H1 (cell line): ENCODE data around the gene POU2F1. TPM values are rescaled to one million over a fixed set of nuclear protein-coding genes. Genes with fewer than 3 reads are reported as not detected.

Experiments used
- CTCF ChIA-PET: fragments of 300-600 bp; sonication (Branson Sonifier 250); formaldehyde crosslinking; loops from one replicate; lab custom pipeline; 2021; ENCODE audit not compliant: partially characterized antibody; lab: Charles Lee
- POLR2A ChIA-PET: fragments of 300-600 bp; sonication (Branson Sonifier 250); formaldehyde crosslinking; loops from one replicate; lab custom pipeline; 2021; ENCODE audit warnings: inconsistent platforms; ENCODE audit not compliant: partially characterized antibody; lab: Charles Lee
- DNase-seq, 2 experiments: peaks; one replicate each; pipeline versions ENCODE4 v3.0.0 to v3.0.0-alpha.2; 2010 to 2022; ENCODE audit warnings: low spot score in 2 of 2, low read depth in 1 of 2, mixed read lengths in 1 of 2
- FAIRE-seq: peaks from 2 replicates; lab custom pipeline; 2011; peaks lifted over from hg19 to GRCh38; lab: Jason Lieb, UNC
- H2AFZ ChIP-seq: 2 replicates; pipeline ENCODE4 v1.8.1; 2012; ENCODE audit warnings: low read length, inconsistent platforms
- H2AK5ac ChIP-seq: 2 replicates; pipeline ENCODE4 v1.6.1; 2013; ENCODE audit warnings: low read depth, low read length
- H2BK120ac ChIP-seq: replicated peaks from 2 replicates; pipeline ENCODE3; 2013; ENCODE audit warnings: low read depth, low read length, inconsistent platforms
- H2BK12ac ChIP-seq: 2 replicates; pipeline ENCODE4 v1.6.1; 2013; ENCODE audit warnings: low read depth, low read length
- H2BK15ac ChIP-seq: 2 replicates; pipeline ENCODE4 v1.6.1; 2013; ENCODE audit warnings: low read length
- H2BK20ac ChIP-seq: 2 replicates; pipeline ENCODE4 v1.6.1; 2013; ENCODE audit warnings: low read length
- H2BK5ac ChIP-seq: 2 replicates; pipeline ENCODE4 v1.6.1; 2013; ENCODE audit warnings: low read depth, low read length
- H3K14ac ChIP-seq: 2 replicates; pipeline ENCODE4 v1.6.1; 2013; ENCODE audit warnings: inconsistent platforms; ENCODE audit not compliant: insufficient read length
- H3K18ac ChIP-seq: 2 replicates; pipeline ENCODE4 v1.6.1; 2013; ENCODE audit warnings: low read length; ENCODE audit errors: extremely low read depth
- H3K23ac ChIP-seq: 2 replicates; pipeline ENCODE4 v1.6.1; 2013; ENCODE audit warnings: inconsistent platforms; ENCODE audit not compliant: insufficient read length
- H3K23me2 ChIP-seq: 2 replicates; pipeline ENCODE4 v1.6.1; 2013; ENCODE audit warnings: low read depth, low read length
- H3K27ac ChIP-seq: 2 replicates; pipeline ENCODE4 v1.6.1; 2011; ENCODE audit warnings: low read depth, low read length, inconsistent platforms
- H3K27me3 ChIP-seq, 4 experiments: replicated peaks in 1 of 4; 1 replicate in 1 of 4; 2 replicates in 3 of 4; pipeline versions ENCODE4 v1.6.1 to v1.8.1; 2011 to 2013; ENCODE audit warnings: low read length in 3 of 4, mild to moderate bottlenecking in 3 of 4, inconsistent platforms in 2 of 4, mixed read lengths in 2 of 4, moderate library complexity in 1 of 4; ENCODE audit not compliant: control insufficient read depth in 3 of 4, insufficient read depth in 3 of 4; ENCODE audit errors: extremely low read depth in 1 of 4
- H3K36me3 ChIP-seq, 4 experiments: 2 replicates each; pipeline versions ENCODE4 v1.6.1 to v1.8.1; 2011 to 2013; ENCODE audit warnings: mild to moderate bottlenecking in 4 of 4, low read length in 3 of 4, moderate library complexity in 2 of 4, control low read depth in 1 of 4, inconsistent platforms in 1 of 4; ENCODE audit not compliant: insufficient read depth in 4 of 4, control insufficient read depth in 2 of 4
- H3K4ac ChIP-seq: replicated peaks from 2 replicates; pipeline ENCODE3; 2013; ENCODE audit warnings: low read length, low read depth, mixed read lengths, inconsistent platforms; ENCODE audit not compliant: insufficient read length
- H3K4me1 ChIP-seq, 4 experiments: replicated peaks in 1 of 4; 1 replicate in 1 of 4; 2 replicates in 3 of 4; pipeline versions ENCODE4 v1.6.1 to v1.8.1; 2011 to 2013; ENCODE audit warnings: low read length in 3 of 4, inconsistent platforms in 2 of 4, mixed read lengths in 1 of 4; ENCODE audit not compliant: insufficient read depth in 4 of 4, control insufficient read depth in 3 of 4
- H3K4me2 ChIP-seq, 2 experiments: 2 replicates each; pipeline versions ENCODE4 v1.6.1 to v1.8.1; 2011 to 2013; ENCODE audit warnings: low read depth in 2 of 2, low read length in 2 of 2, control low read depth in 1 of 2, inconsistent platforms in 1 of 2, mild to moderate bottlenecking in 1 of 2; ENCODE audit not compliant: insufficient read depth in 1 of 2
- H3K4me3 ChIP-seq, 4 experiments: fragments of 200-600, 300-600 bp in 1 of 4; sonication (generic), shearing (Covaris generic), sonication (Bioruptor Twin) in 1 of 4; 2 replicates each; pipeline versions ENCODE4 v1.5.1 to v1.8.1; 2011 to 2016; ENCODE audit warnings: low read length in 4 of 4, low read depth in 3 of 4, control low read depth in 2 of 4, inconsistent platforms in 2 of 4, mild to moderate bottlenecking in 2 of 4, mixed read lengths in 1 of 4, moderate library complexity in 1 of 4; ENCODE audit not compliant: insufficient read depth in 2 of 4; ENCODE audit errors: extremely low read depth in 1 of 4
- H3K56ac ChIP-seq: replicated peaks from 2 replicates; pipeline ENCODE3; 2013; ENCODE audit warnings: low read depth, mild to moderate bottlenecking, mixed read lengths, low read length, inconsistent platforms; ENCODE audit not compliant: insufficient read length
- H3K79me1 ChIP-seq: 2 replicates; pipeline ENCODE4 v1.6.1; 2013; ENCODE audit warnings: low read depth, low read length, control low read depth
- H3K79me2 ChIP-seq, 2 experiments: 2 replicates each; pipeline versions ENCODE4 v1.6.1 to v1.8.1; 2012 to 2013; ENCODE audit warnings: low read length in 2 of 2, mild to moderate bottlenecking in 2 of 2, inconsistent platforms in 1 of 2; ENCODE audit not compliant: insufficient read depth in 2 of 2, control insufficient read depth in 1 of 2
- H3K9ac ChIP-seq, 4 experiments: replicated peaks in 1 of 4; 1 replicate in 1 of 4; 2 replicates in 3 of 4; pipeline versions ENCODE4 v1.6.1 to v1.8.1; 2011 to 2013; ENCODE audit warnings: low read depth in 3 of 4, low read length in 3 of 4, control low read depth in 2 of 4, mild to moderate bottlenecking in 2 of 4, moderate library complexity in 2 of 4, inconsistent platforms in 1 of 4; ENCODE audit errors: extremely low read depth in 1 of 4
- H3K9me3 ChIP-seq, 2 experiments: 2 replicates each; pipeline versions ENCODE4 v1.6.1 to v1.8.1; 2012 to 2013; ENCODE audit warnings: mild to moderate bottlenecking in 2 of 2, moderate library complexity in 2 of 2, control low read depth in 1 of 2, inconsistent platforms in 1 of 2, low read depth in 1 of 2, low read length in 1 of 2, mixed read lengths in 1 of 2; ENCODE audit not compliant: insufficient read depth in 2 of 2
- H4K20me1 ChIP-seq, 2 experiments: replicated peaks in 1 of 2; 2 replicates each; pipeline versions ENCODE3 to v1.8.1; 2011 to 2013; ENCODE audit warnings: inconsistent platforms in 2 of 2, low read length in 2 of 2, mild to moderate bottlenecking in 1 of 2; ENCODE audit not compliant: insufficient read depth in 2 of 2, control insufficient read depth in 1 of 2
- H4K5ac ChIP-seq: 2 replicates; pipeline ENCODE4 v1.6.1; 2013; ENCODE audit warnings: low read length, low read depth, mixed read lengths, inconsistent platforms; ENCODE audit not compliant: insufficient read length
- H4K8ac ChIP-seq: 2 replicates; pipeline ENCODE4 v1.8.0; 2013; ENCODE audit warnings: mild to moderate bottlenecking, moderate library complexity, low read length, inconsistent platforms; ENCODE audit not compliant: insufficient read depth; ENCODE audit errors: extremely low read depth
- H4K91ac ChIP-seq: replicated peaks from 2 replicates; pipeline ENCODE3; 2013; ENCODE audit warnings: low read length, mixed read lengths, inconsistent platforms; ENCODE audit not compliant: insufficient read length
- BCL11A ChIP-seq, 2 experiments: IDR thresholded peaks; one replicate each; pipeline ENCODE4 v1.6.1; 2011; ENCODE audit warnings: low read depth in 2 of 2, low read length in 2 of 2, mild to moderate bottlenecking in 2 of 2
- BRCA1 ChIP-seq: IDR thresholded peaks from 2 replicates; pipeline ENCODE4 v1.6.1; 2012; ENCODE audit warnings: low read depth, low read length, improper control_type of control experiment
- CEBPB ChIP-seq: IDR thresholded peaks from 2 replicates; pipeline ENCODE4 v1.6.1; 2012; ENCODE audit warnings: low read depth, low read length
- CHD1 ChIP-seq: IDR thresholded peaks from 2 replicates; pipeline ENCODE4 v1.6.1; 2012; ENCODE audit warnings: low read depth, low read length, improper control_type of control experiment
- FOSL1 ChIP-seq: IDR thresholded peaks from 2 replicates; pipeline ENCODE4 v1.6.1; 2011; ENCODE audit warnings: mild to moderate bottlenecking, low read depth, low read length, moderate library complexity; ENCODE audit not compliant: insufficient read depth
- GABPA ChIP-seq: IDR thresholded peaks from 2 replicates; pipeline ENCODE4 v1.6.1; 2011; ENCODE audit warnings: mild to moderate bottlenecking, low read length, moderate library complexity, borderline replicate concordance; ENCODE audit not compliant: insufficient read depth
- GTF2F1 ChIP-seq: IDR thresholded peaks from 2 replicates; pipeline ENCODE4 v1.6.1; 2012; ENCODE audit warnings: low read depth, low read length, improper control_type of control experiment, borderline replicate concordance
- JUND ChIP-seq: IDR thresholded peaks from 2 replicates; pipeline ENCODE4 v1.6.1; 2011; ENCODE audit warnings: mild to moderate bottlenecking, improper control_type of control experiment, low read length
- RXRA ChIP-seq: IDR thresholded peaks from 2 replicates; pipeline ENCODE4 v1.6.1; 2011; ENCODE audit warnings: low read depth, mild to moderate bottlenecking, low read length, moderate library complexity; ENCODE audit not compliant: insufficient read depth
- SIX5 ChIP-seq: IDR thresholded peaks from 2 replicates; pipeline ENCODE4 v1.6.1; 2011; ENCODE audit warnings: mild to moderate bottlenecking, low read depth, low read length
- SP1 ChIP-seq: IDR thresholded peaks from 2 replicates; pipeline ENCODE4 v1.6.1; 2011; ENCODE audit warnings: low read depth, low read length
- WGBS, 2 experiments: shearing (Covaris generic) in 1 of 2; methylation state at CpG; one replicate each; pipeline versions ENCODE4 v1.1.6 to v1.1.7; 2013 to 2015; ENCODE audit warnings: low lambda C conversion rate in 2 of 2, mixed read lengths in 2 of 2, inconsistent platforms in 1 of 2, low coverage in 1 of 2, missing lambda C conversion rate in 1 of 2; ENCODE audit not compliant: insufficient replicate concordance in 2 of 2, insufficient coverage in 1 of 2, insufficient read length in 1 of 2; ENCODE audit errors: extremely low coverage in 1 of 2, missing lambda C conversion rate in 1 of 2; 5-methylcytosine and 5-hydroxymethylcytosine counted together
- polyA plus RNA-seq, 7 experiments: library from polyadenylated mRNA; depleted of rRNA in 3 of 7; stranded (reverse) in 5 of 7; unstranded in 2 of 7; fragments of >200 nt in 5 of 7; fragments of 200-250 nt in 2 of 7; gene quantifications; 1 replicate in 5 of 7; 2 replicates in 1 of 7; 4 replicates in 1 of 7; pipeline versions ENCODE4 v1.2.1 to v1.2.3, GENCODE V29; 2011 to 2013; ENCODE audit warnings: missing spikeins in 2 of 7, mixed read lengths in 2 of 7
- total RNA-seq: library from RNA; stranded (reverse); fragmentation: NEBNext Ultra II Directional; extraction: Animal tissue kit (Norgen Biotek cat#: 25700); gene quantifications from 2 replicates; pipeline ENCODE4 v1.2.1, GENCODE V29; 2021
- TF ChIP-seq, protein P1 (sequence below): IDR thresholded peaks from 2 replicates; pipeline ENCODE4 v1.6.1; 2011; ENCODE audit warnings: low read depth, mild to moderate bottlenecking, low read length; ENCODE audit not compliant: insufficient read depth

POU2F1 gene
- total and polyA plus RNA-seq, 2 of the 8 experiments (the other 6 are each of a cell fraction or from before 2014, with no cell fraction given) = 37.0 to 57.2 TPM

DNA sequence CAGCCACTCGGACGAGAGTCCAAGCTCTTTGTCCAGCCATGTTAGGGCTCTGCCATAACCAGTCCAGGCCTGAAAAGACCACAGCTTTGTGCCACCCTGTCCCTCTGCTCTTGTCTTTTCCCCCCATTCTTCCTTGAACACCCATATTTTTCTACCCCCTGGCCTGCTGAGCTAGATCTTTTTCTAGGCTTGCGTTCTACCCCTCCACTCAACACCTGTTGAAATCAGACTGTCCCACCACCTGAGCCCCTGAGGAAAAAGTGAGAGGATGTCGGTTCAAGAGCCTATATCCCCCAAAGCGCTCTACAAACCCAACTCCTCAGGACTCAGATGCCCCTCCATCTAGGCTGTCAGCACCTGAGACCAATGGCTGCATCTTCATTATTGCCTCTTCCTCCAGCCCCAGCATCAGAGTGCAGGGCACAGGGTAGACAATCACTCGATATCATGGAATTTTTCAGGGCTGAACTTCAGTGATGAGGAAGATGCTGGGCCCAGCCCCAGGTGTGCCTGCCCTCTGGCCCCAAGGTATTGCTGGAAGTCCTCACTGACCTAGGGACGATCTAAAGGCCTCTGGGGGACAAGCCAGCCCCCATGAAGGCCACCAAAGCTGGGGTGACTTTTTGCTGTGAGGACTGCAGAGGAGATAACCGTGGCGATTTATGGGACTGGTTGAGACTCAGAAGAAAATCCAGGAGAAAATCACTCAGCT is 222.3 kb downstream of the POU2F1 start:
- CTCF ChIA-PET = interaction anchor here (0.6 to 8.4 kb wide), 34 partner anchors 7 to 563 kb away, joined by 3 to 74 read pairs (median 4); no protein-coding TSS in a partner anchor
- no peak for TF ChIP-seq CHD1
- TF ChIP-seq SIX5 = no peak
- TF ChIP-seq BCL11A (IDR thresholded peaks at IDR 0.05; ENCODE audit: low read depth in 2 of 2, low read length in 2 of 2) = no peak
- TF ChIP-seq SP1 = no peak
- TF ChIP-seq RXRA = no peak
- TF ChIP-seq CEBPB = no peak
- no peak for TF ChIP-seq JUND
- TF ChIP-seq, protein P1, sequence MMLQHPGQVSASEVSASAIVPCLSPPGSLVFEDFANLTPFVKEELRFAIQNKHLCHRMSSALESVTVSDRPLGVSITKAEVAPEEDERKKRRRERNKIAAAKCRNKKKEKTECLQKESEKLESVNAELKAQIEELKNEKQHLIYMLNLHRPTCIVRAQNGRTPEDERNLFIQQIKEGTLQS = no peak
- TF ChIP-seq BRCA1 = no peak
- TF ChIP-seq GABPA = no peak
- TF ChIP-seq GTF2F1 = no peak
- no peak for TF ChIP-seq FOSL1

More for the DNA sequence above, 222.3 kb downstream of the POU2F1 start:
- Histone ChIP-seq H3K79me2 (no peaks in the 10 kb centered on the region), H3K36me3 (no peaks in the 10 kb centered on the region), H3K4me1 (peaks cover 4 to 11% (median 6%) of the 10 kb centered on the region in 4 experiments; a peak in 6 of 7 replicates), H2BK20ac (0 out of 2 replicates have a peak overlapping the region, but pooled peaks have one; percentile 41), H3K27ac (no peak overlapping the region), H2BK120ac (no peak overlapping the region), H3K14ac (no peak overlapping the region), H2BK12ac (no peak overlapping the region), H2BK15ac (0 out of 2 replicates have a peak overlapping the region, but pooled peaks have one; percentile 11), H4K91ac (no peak overlapping the region), H3K9me3 (no peaks in the 10 kb centered on the region), H3K79me1 (no peaks in the 10 kb centered on the region), H3K4me3 (no peak overlapping the region), H4K8ac (no peak overlapping the region), H3K9ac (no peak overlapping the region), H3K4ac (no peak overlapping the region), H3K18ac (no peak overlapping the region), H3K23ac (no peak overlapping the region), H3K4me2 (no peak overlapping the region), H2AK5ac (peak overlapping the region; percentile 48; the same call in 1 of the 2 replicates), H3K56ac (no peak overlapping the region), H2AFZ (no peak overlapping the region), H4K20me1 (no peaks in the 10 kb centered on the region), H2BK5ac (no peak overlapping the region), H4K5ac (no peak overlapping the region), H3K27me3 (peaks cover 3 to 34% (median 26%) of the 10 kb centered on the region in 4 experiments), H3K23me2 (peaks cover 7% of the 10 kb centered on the region; the same call in 1 of the 2 replicates)
- 93% methylated on average over 9 of the region's 9 CpGs; no CpG with 5 or more reads in 1 of the 2 experiments for WGBS, 2 experiments
- POLR2A ChIA-PET = interaction anchor here (1.0 kb wide), 1 partner anchor 96 kb away, joined by 3 read pairs; no protein-coding TSS in a partner anchor
- DNase-seq = peak in 1 of 2 experiments; percentile 29
- no peak for FAIRE-seq
